ENCODE data around the gene RBFOX2. TPM values are rescaled to one million over a fixed set of nuclear protein-coding genes. Genes with fewer than 3 reads are reported as not detected.
A peak's percentile ranks its signal among the peaks of the same experiment; 100 is the strongest.

Gene RBFOX2
- total RNA-seq, 4 donors from 2014 or later: 50.2 to 75.6 (median 71.4) TPM

DNA sequence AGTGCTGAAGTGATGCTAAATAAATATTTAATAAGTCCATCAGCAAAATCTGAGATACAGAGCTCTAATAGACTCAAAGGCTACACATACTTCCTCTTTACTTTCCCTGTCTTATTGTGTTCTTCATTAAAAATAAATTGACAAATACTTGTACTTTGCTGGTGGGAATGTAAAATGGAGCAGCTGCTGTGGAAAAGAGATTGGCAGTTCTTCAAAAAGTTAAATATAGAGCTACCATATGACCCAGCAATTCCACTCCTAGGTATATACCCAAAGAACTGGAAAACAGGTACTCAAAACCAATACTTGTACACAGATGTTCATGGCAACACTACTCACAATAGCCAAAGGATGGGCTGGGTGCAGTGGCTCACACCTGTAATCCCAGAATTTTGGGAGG is 76.0 kb downstream of the RBFOX2 start:
- TF ChIP-seq EP300 (IDR thresholded peaks at IDR 0.05) (no peak), CTCF (IDR thresholded peaks at IDR 0.05) (no peak), POLR2A (IDR thresholded peaks at IDR 0.05) (no peak)
- no peak for DNase-seq (ENCODE audit: low spot score in 2 of 2)
- Histone ChIP-seq H3K4me1 (no peaks in the 10 kb centered on the region), H3K36me3 (no peaks in the 10 kb centered on the region), H3K9me3 (no peaks in the 10 kb centered on the region), H3K4me3 (no peak overlapping the region), H3K27ac (no peak overlapping the region), H3K27me3 (no peaks in the 10 kb centered on the region)

GRCh38 chr22:35950262-35950661 is 78.4 kb downstream of the RBFOX2 start:
- 91 to 98% methylated on average over 2 of the region's 2 CpGs for WGBS, 2 donors
- no peaks in the 10 kb centered on the region for H3K9me3 ChIP-seq
- H3K27ac ChIP-seq: no peak overlapping the region
- no peak for TF ChIP-seq POLR2A (IDR thresholded peaks at IDR 0.05)
- TF ChIP-seq CTCF (IDR thresholded peaks at IDR 0.05): no peak
- TF ChIP-seq EP300 (IDR thresholded peaks at IDR 0.05): no peak
- no peak for DNase-seq (ENCODE audit: low spot score in 2 of 2)
- H3K36me3 ChIP-seq: no peaks in the 10 kb centered on the region
- H3K4me1 ChIP-seq: no peaks in the 10 kb centered on the region
- H3K4me3 ChIP-seq: no peak overlapping the region
- H3K27me3 ChIP-seq: no peaks in the 10 kb centered on the region

DNA sequence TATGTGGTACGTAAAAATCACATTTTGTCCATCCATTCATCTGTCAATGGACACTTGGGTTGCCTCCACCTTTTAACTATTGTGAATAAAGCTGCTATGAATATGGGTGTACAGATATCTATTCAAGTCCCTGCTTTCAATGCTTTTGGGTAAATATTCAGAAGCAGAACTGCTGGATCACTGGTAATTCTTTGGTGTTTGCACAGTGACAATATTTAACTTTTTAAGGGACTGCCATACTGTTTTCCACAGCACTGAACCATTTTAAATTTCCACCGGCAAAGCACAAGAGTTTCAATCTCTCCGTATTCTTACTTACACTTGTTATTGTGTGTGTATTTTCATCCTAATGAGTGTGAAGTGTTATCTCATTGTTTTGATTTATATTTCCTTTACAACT is 79.4 kb downstream of the RBFOX2 start:
- no peaks in the 10 kb centered on the region for H3K9me3 ChIP-seq
- no peak overlapping the region for H3K27ac ChIP-seq
- H3K27me3 ChIP-seq: no peaks in the 10 kb centered on the region
- H3K4me1 ChIP-seq: peaks cover 0 to 3% (median 0%) of the 10 kb centered on the region in 4 donors
- no peaks in the 10 kb centered on the region for H3K36me3 ChIP-seq
- 94 to 97% methylated on average over 3 of the region's 3 CpGs for WGBS, 2 donors
- no peak overlapping the region for H3K4me3 ChIP-seq
- no peak for DNase-seq (ENCODE audit: low spot score in 2 of 2)
- TF ChIP-seq POLR2A (IDR thresholded peaks at IDR 0.05) (no peak), CTCF (IDR thresholded peaks at IDR 0.05) (no peak), EP300 (IDR thresholded peaks at IDR 0.05) (no peak)

- Histone ChIP-seq H3K4me1 (peaks cover 0 to 3% (median 0%) of the 10 kb centered on the region in 4 donors), H3K27me3 (no peaks in the 10 kb centered on the region), H3K27ac (no peak overlapping the region), H3K9me3 (no peaks in the 10 kb centered on the region), H3K4me3 (no peak overlapping the region), H3K36me3 (no peaks in the 10 kb centered on the region)
- WGBS, 2 donors: 89 to 94% methylated on average over 5 of the region's 5 CpGs
- TF ChIP-seq EP300 (IDR thresholded peaks at IDR 0.05): no peak
- no peak for TF ChIP-seq CTCF (IDR thresholded peaks at IDR 0.05)
- no peak for TF ChIP-seq POLR2A (IDR thresholded peaks at IDR 0.05)
- no peak for DNase-seq (ENCODE audit: low spot score in 2 of 2)
These were observed 80.7 kb downstream of the RBFOX2 start for GRCh38 chr22:35947794-35948425.

GRCh38 chr22:35944458-35944857 is 84.2 kb downstream of the RBFOX2 start:
- WGBS, 2 donors: 59 to 66% methylated on average over 6 of the region's 6 CpGs
- Histone ChIP-seq H3K27ac (peak overlapping the region in 1 of 4 donors; percentile 10), H3K4me3 (no peak overlapping the region), H3K36me3 (no peaks in the 10 kb centered on the region), H3K9me3 (no peaks in the 10 kb centered on the region), H3K4me1 (peaks cover 0 to 3% (median 0%) of the 10 kb centered on the region in 4 donors), H3K27me3 (no peaks in the 10 kb centered on the region)
- TF ChIP-seq POLR2A (IDR thresholded peaks at IDR 0.05): no peak
- no peak for TF ChIP-seq EP300 (IDR thresholded peaks at IDR 0.05)
- no peak for DNase-seq (ENCODE audit: low spot score in 2 of 2)

Data from tibial nerve (tissue), 4 donors.